Stimulated activated CD8-positive, alpha-beta memory T cell treated with anti-CD3 and anti-CD28 coated beads, Interleukin-7, amount 100 ng/mL, for 48 hours (primary cell): ENCODE results near the gene LMAN2.
A peak's percentile ranks its signal among the peaks of the same experiment; 100 is the strongest.
"Not testable (repeated sequence)": the region's sequence is repeated elsewhere in the genome, so short reads cannot be mapped to it uniquely, and the experiment has no call there.

ENCODE experiments used
- DNase-seq, 2 donors: peaks; one replicate each; pipeline ENCODE4 v3.0.0-alpha.2; 2020; ENCODE audit warnings: low read depth in 1 of 2; ENCODE audit errors: extremely low read depth in 1 of 2

The LMAN2 gene

DNA sequence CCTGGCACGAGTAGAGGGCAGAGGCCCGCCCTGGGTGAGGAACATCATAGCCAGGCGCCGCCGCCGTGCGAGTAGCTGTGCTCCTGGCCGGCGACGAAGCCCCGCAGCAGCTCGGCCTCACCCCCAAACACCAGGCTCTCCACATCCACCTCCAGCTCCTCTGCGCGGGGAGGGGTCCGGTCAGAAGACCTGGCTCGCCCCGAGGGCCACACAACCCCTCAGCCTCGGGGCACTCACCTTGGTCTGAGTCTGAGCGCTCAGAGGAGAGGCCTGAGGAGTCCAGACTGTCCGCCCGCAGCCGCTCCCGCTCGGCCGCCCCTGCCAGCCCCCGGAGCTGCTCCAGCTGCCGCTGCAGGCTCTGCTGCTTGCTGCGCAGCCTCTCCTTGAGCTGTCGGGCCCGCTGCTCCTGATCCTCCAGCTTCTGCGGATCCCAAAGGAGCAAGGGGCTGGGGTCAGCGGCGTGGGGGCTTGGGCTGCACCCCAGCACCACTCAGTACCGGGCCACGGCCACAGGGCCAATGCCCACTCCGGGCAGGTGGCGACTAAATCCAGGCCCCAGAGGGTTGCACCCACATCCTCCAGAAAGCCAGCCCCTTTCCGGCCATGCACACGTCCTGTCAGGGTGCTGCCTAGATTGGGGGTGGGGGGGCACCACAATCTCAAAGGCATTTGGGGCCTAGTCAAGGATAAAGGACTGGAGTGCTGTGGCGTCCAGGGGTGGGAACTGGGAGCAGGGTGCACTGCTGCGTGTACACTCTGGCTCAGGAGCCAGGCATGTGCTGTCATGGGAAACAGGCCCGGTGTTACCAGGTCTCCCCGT lies 43.7 kb downstream of the LMAN2 start:
- DNase-seq: no peak

DNA sequence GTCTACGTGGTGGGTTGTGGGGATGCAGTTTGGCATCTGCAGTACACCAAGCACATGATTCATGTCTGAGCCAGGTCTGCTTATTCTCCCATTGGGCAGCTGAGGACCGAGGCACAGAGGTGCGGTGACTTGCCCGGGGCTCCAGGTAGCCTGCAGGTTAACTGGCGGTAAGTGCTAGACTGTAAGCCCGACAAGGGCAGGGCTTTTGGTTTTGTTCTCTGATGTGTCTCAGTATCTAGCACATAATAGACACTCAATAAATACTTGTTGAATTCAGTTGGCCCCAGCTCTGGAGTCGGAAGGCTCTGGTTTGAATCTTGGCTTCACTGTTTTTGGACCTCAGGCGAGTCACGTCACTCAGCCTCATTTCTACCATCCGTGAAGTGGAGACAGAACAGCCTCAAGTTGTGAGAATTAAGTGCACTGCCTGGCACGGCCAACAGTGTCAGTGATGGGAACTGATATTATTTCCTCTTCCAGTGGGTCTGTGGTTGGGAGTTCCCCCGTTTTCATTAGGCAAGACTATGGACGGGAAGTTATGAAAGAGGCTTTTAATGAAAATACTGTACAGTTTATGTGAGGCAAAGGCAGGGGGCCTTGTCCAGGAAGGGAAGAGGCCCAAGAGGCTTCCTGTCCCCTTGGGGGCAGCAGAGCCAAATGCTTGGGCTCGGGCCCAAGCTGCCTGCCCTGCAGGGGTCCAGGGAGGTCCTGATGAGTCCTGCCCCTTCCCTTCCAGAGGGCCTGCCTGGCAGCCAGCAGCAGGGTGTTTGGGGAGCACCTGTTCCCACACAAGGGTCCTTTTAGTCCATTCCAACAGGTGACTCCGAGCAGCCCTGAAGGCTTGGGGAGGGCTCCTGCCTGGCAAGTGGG lies 44.6 kb downstream of the LMAN2 start:
- DNase-seq: no peak

DNA sequence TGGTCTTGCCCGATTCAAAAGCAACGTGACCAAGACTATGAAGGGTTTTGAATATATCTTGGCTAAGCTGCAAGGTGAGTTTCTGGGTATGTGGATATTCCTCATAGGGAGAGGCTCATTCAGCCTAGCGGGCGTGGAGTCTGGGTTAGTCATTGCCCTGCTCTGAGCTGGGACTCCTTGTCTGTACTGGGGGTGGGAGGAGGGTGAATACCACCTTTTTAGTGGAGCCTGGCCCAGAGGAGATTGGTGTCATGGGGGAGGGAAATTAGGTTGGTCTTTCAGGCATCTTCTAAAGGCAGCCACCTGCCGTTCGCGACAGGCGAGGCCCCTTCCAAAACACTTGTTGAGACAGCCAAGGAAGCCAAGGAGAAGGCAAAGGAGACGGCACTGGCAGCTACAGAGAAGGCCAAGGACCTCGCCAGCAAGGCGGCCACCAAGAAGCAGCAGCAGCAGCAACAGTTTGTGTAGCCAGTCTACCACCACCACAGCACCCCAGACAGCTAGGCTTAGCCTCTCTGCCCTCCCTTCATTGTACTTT lies 45.3 kb downstream of the LMAN2 start:
- DNase-seq: not testable (repeated sequence)

DNA sequence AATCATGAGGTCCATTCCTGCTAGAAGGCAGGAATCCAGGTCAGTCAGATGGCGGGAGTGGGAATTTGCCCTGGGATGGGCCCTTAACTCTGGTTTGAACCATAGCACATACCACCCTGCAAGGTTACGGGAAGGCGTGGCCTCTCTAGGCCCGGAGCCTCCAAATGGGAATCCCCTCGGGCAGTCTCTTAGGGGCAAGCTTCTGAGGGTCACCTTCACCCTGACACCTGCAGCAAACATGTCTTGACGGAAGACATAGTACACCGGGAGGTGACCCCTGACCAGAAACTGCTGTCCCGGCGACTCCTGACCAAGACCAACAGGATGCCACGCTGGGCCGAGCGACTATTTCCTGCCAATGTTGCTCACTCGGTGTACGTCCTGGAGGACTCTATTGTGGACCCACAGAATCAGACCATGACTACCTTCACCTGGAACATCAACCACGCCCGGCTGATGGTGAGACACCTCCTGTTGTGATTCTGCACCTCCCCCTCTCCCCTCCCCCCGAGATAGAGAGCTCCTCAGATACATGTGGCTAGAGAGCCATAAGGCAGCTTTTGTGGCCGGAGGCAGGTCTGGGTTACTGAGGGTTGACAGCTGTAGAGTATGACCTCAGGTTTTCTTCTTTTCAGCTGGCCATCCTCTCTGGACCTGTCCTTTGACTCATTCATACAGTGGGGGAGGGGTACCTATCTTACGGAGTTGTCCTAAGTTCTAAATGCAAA lies 46.9 kb downstream of the LMAN2 start:
- DNase-seq: no peak

DNA sequence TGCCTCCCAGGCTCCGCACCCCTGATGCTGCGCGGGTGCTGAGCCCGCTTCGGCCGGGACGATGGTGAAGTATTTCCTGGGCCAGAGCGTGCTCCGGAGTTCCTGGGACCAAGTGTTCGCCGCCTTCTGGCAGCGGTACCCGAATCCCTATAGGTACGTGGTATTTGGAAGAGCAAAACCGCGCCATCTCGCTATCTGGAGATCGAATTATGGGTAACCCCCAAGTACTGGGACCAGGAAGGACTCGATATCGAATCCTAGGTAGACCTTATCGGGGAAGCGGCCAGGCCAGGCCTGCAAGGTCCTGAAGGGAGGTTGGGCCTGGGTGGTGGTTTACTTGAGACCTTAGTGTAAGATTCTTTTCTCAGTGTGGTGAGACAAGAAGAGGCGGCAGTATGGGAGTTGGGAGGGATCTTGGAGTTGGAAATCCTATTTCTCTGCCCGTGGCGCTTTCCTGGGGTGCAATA lies 47.5 kb downstream of the LMAN2 start:
- DNase-seq: no peak

DNA sequence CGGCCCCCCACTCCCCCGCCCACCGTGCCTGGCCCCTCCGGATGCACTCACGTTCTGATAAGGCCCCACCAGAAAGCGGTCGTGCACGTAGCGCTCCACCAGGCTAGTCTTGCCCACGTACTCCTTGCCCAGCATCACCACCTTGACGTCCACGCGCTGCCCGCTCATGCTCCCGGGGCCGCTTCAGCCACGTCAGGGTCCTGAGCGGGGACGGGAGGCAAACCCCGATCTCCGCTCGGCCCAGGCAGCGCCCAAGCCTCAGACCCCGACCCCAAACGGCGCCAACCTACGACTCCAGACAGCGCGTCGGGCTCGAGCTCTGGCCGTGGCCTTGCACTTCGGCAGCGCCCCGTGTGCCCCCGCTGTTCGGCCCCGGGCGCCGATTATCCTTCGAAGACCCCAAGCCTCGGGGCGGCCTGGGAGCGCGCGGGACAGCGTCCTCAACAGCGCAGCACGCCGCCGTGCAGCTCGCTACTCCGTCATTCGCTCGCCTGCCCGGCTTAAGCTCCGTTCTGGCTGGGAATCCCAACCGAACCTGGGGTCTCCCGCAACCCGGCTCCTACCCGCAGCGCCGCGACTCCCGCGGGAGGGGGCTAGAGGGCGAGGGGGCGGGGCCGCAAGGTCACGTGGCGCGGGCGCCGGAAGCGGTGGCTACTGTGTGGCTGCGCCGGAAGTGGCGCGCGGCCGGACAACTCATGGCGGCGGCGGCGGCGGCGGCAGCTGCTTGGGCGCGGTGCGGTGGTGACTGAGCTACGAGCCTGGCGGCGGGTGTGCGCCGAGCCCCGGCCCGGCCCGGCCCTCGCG lies 48.1 kb downstream of the LMAN2 start, which contains the start of the genes PRELID1 and RAB24:
Gene PRELID1 (plus strand): TSS at position 679 of the 804 bp plus-strand sequence. CDS start 187 bp downstream, outside the sequence.
Gene RAB24 (minus strand): TSS at position 599 of the 804 bp plus-strand sequence. CDS start 431 bp downstream, at position 168.
- peak; percentile 73 to 82 for DNase-seq

DNA sequence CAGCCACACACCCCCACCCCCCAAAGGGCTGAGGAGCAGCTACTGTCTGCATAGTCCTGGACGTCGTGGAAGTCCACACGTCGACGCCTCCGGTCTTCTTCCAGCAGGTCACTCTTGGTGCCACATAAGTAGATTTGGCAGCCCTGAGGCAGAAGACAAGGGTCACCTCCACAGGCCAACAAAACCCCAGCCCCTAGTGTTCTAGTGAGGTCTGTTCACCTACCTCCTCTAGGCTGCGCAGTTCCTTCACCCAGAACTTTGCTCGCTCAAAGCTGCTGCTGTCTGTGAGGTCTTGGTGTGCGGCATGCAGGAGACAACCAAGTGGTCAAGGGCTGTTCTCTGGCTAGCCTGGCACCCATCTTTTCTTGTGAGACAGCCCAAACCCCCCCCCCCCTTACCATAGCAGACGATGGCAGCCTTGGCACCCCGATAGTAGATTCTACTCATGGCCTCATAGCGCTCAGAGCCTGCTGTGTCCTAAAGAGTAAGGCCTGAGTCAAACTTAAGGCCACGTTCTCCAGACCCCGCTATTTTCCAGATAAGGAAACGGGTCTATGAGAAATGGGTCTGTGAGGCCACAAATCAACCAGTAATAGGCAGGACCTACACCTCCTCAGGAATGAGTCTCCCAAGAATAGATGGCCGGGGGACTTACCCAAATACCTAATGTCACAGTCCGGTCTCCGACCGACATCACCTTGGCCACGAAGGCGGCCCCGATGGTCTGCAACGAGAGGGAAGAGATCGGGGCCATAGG lies 48.9 kb downstream of the LMAN2 start:
- no peak for DNase-seq

DNA sequence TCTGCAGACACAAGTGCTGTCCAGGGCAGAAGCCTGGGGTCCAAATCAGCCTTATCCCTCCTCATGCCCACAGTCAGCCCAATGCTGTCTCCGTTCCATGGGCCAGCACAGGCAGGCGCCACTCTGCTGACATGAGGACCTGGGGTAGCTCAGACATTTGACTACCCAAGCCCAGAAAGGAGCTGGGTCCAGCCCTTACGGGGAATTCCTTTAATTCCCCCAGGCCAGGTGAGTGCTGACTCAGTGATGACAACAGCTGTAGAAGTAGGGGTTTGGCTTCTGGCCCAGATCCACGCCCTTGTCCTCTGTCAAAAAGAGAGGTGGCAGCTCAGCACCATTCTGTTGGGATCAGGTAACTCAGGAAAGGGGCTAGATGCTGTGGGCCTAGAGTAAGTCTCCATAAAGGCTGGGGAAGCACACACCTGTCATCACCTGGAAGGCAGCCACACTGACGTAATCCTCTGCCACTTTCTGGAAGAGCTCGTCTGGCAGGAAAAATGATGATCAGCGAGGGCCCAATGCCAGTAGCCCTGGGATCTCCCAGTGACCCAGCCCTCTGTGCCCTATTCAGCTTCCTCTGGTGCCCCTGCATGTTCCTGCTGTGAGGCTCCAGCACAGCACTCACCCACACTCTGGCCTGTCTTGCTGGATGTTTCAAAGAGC lies 49.8 kb downstream of the LMAN2 start:
- DNase-seq: no peak

DNA sequence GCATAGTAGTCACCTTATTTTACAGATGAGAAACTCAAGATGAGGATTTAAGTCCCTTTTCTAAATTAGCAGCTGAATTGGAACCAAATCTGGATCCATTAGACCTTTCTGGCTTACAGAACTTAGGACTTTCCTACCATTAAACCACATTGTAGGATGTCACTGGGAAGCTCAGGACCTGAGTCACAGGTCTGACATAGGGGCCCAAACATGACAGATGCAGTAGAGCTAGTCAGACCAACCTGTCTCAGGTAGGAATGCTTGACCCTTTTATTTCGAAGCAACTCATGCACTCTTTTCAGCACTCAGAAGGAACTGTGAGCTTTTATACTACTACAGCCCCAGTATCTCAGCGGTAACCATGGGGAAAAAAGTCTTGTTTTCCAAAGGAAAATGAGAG lies 50.5 kb downstream of the LMAN2 start:
- no peak for DNase-seq

DNA sequence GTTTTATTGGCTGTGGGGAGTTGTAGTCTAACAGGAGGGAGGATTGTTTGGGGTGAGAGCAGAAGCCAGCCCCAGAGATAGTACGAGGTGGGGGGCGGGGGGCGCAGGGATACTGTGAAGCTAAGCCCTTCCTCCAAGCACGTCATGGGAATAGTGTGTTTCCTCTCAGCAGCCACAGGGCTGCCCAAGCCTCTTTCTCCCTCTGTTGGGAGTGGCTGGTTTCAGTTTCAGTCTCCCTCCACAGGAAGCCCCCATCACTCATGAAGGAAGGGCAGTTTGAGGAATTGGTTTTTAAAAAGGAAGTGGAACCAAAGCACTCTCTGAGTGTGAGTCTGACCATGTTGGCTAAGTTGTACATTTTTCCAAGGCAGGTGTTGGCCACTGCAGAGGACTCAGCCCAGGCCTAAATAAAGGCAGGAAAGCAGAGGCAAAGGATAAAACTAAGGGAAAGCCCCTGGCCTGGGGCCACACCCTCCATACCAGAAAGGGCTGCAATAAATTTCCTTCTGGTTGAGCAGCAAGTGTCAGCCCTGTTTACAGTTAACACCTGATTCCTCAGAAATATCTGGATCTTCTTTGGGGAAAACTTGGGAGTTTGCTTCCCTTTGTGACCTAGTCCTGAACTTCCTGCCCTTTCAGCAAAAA lies 51.1 kb downstream of the LMAN2 start:
- DNase-seq: peak; percentile 38 to 52

DNA sequence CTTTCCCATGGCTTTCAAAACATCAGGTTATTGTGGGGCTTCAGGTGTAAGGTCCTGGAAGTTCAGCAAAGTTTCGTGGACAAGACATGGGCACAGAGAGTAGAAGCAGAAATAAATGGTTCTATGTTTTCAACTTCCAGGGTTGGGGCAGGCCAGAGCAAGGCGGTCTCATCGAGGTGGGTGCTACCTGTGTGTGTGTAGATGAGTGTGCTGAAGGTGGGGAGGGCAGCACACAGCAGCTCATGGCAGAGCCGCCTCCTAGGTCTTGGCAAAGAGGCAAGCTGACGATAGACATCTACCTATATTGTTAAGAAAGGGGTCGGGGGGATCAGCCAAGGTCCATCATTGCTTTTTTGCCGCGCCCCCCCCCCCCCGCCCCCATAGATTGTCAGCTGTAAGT lies 51.8 kb downstream of the LMAN2 start:
- no peak for DNase-seq

DNA sequence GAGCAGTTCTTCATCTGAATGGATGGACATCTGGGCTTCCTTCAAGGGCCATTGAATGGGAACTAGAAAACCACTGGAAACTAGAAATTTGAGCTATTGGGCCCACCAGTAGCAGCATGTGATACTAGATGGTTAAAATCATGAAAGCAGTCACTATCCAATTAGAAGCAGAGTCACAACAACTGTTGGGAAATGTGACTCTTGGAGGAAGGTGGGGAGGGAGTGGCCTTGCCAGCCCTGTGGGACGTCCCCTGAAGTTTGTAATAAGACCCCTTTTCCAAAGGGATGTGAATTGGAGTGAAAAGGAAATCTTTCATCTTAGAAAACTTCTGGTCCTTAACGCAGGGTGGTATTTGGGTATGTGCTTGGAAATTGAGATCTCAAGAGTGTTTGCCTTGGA lies 53.5 kb downstream of the LMAN2 start:
- DNase-seq: no peak

DNA sequence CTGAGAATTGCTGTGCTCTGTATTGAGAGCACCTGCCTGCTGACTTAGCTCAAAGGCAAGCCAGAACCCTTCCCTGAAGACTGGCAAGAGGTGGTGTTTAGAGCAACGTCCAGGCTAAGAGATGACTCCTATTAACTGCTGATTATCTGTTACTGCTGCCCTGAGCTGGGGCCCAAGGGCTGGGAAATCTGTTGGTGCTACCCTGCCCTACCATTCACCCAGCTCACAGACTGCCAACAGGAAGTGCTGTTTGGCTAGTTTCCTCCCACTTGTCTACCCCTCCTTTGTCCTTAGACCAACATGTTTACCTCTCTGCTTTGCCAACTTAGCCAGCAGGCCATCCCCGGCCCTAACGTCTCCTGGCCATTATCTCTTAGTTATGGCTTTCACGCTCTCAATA lies 54.9 kb downstream of the LMAN2 start:
- no peak for DNase-seq

DNA sequence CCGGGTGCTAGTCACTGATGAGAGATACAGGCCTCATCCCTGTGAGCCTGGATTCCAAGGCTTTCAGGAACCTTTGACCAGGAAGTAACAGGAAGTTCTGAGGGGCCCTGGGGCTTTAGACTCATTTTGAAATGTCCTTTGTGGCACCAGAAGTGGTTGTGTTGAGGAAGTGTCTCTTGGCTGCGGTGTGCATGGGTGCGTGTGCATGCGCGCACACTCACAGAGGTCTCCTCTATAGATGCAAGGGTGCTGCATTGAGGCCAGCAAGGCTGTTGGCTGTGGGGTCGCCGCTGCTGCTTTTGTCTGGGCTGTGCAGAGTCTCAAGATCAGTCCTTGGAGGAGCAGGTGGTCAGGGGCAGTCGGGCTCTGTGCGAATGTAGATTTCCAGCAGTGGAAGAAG lies 55.5 kb downstream of the LMAN2 start:
- no peak for DNase-seq

DNA sequence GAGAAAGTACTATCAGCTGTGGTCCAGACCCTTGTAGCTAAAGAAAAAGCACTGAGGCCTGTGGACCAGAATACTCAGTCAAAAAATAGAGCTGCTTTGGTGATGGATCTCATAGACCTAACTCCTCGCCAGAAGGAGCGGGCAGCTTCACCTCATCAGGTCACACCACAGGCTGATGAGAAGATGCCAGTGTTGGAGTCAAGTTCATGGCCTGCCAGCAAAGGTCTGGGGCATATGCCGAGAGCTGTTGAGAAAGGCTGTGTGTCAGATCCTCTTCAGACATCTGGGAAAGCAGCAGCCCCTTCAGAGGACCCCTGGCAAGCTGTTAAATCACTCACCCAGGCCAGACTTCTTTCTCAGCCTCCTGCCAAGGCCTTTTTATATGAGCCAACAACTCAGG lies 56.8 kb downstream of the LMAN2 start:
- no peak for DNase-seq

DNA sequence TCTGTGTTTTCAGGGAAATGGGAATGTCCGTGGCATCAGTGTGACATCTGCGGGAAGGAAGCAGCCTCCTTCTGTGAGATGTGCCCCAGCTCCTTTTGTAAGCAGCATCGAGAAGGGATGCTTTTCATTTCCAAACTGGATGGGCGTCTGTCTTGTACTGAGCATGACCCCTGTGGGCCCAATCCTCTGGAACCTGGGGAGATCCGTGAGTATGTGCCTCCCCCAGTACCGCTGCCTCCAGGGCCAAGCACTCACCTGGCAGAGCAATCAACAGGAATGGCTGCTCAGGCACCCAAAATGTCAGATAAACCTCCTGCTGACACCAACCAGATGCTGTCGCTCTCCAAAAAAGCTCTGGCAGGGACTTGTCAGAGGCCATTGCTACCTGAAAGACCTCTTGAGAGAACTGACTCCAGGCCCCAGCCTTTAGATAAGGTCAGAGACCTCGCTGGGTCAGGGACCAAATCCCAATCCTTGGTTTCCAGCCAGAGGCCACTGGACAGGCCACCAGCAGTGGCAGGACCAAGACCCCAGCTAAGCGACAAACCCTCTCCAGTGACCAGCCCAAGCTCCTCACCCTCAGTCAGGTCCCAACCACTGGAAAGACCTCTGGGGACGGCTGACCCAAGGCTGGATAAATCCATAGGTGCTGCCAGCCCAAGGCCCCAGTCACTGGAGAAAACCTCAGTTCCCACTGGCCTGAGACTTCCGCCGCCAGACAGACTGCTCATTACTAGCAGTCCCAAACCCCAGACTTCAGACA lies 57.5 kb downstream of the LMAN2 start:
- no peak for DNase-seq

DNA sequence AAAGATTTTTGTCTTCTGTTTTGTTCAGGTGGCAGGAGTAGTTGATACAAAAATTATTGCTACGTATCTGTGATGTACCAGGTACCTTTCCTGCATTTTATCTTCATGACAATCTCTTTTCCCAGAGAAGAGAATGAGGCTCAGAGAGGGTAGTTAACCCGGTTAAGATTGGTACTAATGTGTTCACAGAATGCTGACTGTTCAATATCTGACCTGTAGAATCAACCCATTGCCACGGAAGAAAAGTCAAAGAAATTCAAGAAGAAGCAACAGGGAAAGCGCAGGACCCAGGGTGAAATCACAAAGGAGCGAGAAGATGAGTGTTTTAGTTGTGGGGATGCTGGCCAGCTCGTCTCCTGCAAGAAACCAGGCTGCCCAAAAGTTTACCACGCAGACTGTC lies 59.7 kb downstream of the LMAN2 start:
- no peak for DNase-seq
